HAP-1 (cell line): Measurements from ENCODE around the gene TRIM51G.
"Not testable (repeated sequence)": the region's sequence is repeated elsewhere in the genome, so short reads cannot be mapped to it uniquely, and the experiment has no call there.

Source experiments
- DNase-seq, 2 experiments: peaks; one replicate each; pipeline ENCODE4 v3.0.0-alpha.2; 2016 to 2020; ENCODE audit warnings: low spot score in 2 of 2
- H3K27me3 ChIP-seq: fragments of 250-450 bp; sonication (Bioruptor Pico); 2 replicates; pipeline ENCODE4 v1.5.1; 2020; ENCODE audit warnings: low read depth, mild to moderate bottlenecking, moderate library complexity
- H3K36me3 ChIP-seq: fragments of 250-450 bp; sonication (Bioruptor Pico); replicated peaks from 2 replicates; pipeline ENCODE4 v1.5.1; 2020; ENCODE audit warnings: mild to moderate bottlenecking
- H3K4me1 ChIP-seq: fragments of 250-450 bp; sonication (Bioruptor Pico); 2 replicates; pipeline ENCODE4 v1.5.1; 2020; ENCODE audit warnings: mild to moderate bottlenecking
- H3K4me3 ChIP-seq: fragments of 250-450 bp; sonication (Bioruptor Pico); 2 replicates; pipeline ENCODE4 v1.5.1; 2020; ENCODE audit warnings: mild to moderate bottlenecking, moderate library complexity
- H3K9me3 ChIP-seq: fragments of 250-450 bp; sonication (Bioruptor Pico); 2 replicates; pipeline ENCODE4 v1.5.1; 2020; ENCODE audit warnings: mild to moderate bottlenecking, moderate library complexity
- in situ Hi-C: fragments of 300-500 bp; cut with MboI; formaldehyde crosslinking; loops from 3 replicates; pipeline ENCODE4 v1.14.3; 2020; ENCODE audit warnings: low sequenced_read_pairs, inconsistent platforms, mixed read lengths

The TRIM51G gene, protein sequence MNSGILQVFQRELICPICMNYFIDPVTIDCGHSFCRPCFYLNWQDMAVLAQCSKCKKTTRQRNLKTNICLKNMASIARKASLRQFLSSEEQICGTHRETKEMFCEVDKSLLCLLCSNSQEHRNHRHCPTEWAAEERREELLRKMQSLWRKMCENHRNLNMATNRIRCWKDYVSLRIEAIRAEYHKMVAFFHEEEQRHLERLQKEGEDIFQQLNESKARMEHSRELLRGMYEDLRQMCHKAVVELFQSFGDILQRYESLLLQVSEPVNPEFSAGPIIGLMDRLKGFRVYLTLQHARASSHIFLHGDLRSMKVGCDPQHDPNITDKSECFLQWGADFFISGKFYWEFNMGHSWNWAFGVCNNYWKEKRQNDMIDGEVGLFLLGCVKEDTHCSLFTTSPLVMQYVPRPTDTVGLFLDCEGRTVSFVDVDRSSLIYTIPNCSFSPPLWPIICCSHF

DNA sequence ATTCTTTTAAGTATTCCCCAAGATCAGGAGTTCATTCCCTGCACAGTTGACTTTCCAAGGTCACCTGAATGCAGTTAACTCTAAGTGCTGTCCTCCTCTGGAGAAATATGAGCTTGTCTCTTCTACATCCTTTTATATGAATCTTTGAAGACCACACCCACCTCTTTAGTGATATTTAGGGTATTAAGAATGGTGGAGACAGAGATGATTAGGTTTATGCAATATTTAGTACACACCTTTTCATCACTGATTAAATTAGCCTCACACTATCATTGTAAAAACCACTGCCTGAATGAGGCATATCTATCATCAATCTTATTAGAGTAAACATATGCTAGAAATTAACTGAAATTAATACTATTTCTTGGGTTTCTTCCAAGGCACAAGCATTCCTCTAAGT is at the start of gene TRIM51G:
TRIM51G (minus strand) TSS at position 101 of the 400 bp plus-strand sequence. CDS start 2,190 bp downstream, outside the sequence.
- H3K4me3 ChIP-seq, H3K36me3 ChIP-seq, H3K27me3 ChIP-seq, DNase-seq, H3K4me1 ChIP-seq, in situ Hi-C loops, H3K9me3 ChIP-seq: not testable (repeated sequence)

DNA sequence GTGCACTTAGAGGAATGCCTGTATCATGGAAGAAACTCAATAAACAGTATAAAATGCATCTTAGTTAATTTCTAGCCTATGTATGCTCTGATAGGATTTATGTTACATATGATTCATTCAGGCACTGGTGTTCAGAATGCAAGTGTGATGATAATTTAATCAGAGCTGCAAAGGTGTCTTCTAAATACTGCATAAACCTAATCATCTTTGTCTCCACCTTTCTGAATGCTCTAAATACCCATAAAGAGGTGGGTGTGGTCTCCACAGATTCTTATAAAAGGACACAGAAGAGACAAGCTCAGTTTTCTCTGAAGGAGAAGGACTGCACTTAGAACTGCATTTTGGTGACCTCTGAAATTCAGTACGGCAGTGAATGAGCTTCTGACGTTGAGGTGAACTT is 44.8 kb upstream of the TRIM51G start, which contains the start of gene TRIM49B:
TRIM49B (plus strand) TSS at position 301 of the 400 bp plus-strand sequence. CDS start 2,777 bp downstream, outside the sequence.
- H3K4me3 ChIP-seq, H3K27me3 ChIP-seq, H3K9me3 ChIP-seq, H3K4me1 ChIP-seq, H3K36me3 ChIP-seq, in situ Hi-C loops, DNase-seq: not testable (repeated sequence)

DNA sequence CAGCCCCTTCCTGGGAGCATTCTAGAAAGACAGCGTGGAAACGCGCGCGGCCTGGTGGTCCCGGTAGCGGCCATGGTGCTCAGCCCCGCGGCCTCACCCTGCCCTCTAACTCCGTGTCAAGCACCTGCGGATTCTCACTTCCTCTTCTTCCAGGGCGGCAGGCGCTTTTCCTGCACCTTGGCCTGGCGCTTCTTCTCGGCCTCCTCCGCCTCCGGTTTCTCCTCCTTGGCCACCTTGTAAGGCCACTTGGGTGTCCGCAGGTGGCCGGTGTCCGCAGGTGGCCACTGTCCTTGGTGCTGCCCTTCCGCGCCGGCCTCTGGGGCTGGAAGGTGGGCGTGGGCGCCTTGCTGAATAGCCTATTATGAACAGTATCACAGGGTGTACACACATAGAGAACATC is 15.1 kb downstream of the TRIM51G start:
- in situ Hi-C loops, DNase-seq: not testable (repeated sequence)

DNA sequence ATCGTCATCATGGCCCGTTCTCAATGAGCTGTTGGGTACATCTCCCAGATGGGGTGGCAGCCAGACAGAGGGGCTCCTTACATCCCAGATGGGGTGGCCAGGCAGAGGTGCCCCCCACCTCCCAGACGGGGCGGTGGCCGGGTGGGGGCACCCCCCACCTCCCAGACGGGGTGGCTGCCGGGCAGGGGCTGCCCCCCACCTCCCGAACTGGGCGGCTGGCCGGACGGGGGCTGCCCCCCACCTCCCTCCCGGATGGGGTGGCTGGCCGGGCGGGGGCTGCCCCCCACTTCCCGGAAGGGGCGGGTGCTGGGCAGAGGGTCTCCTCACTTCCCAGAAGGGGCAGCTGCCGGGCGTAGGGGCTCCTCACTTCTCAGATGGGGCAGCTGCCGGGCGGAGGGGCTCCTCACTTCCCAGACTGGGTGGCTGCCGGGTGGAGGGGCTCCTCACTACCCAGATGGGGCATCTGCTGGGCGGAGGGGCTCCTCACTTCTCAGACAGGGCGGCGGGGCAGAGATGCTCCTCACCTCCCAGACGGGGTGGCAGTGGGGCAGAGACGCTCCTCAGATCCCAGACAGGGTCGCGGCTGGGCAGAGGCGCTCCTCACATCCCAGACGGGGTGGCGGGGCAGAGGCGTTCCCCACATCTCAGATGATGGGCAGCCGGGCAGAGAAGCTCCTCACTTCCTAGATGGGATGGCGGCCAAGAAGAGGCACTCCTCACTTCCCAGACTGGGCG is 28.2 kb downstream of the TRIM51G start:
- H3K36me3 ChIP-seq, in situ Hi-C loops, H3K4me3 ChIP-seq, H3K9me3 ChIP-seq, H3K27me3 ChIP-seq, DNase-seq, H3K4me1 ChIP-seq: not testable (repeated sequence)

More for the DNA sequence above, 15.1 kb downstream of the TRIM51G start:
- H3K4me1 ChIP-seq, H3K36me3 ChIP-seq, H3K9me3 ChIP-seq, H3K4me3 ChIP-seq, H3K27me3 ChIP-seq: not testable (repeated sequence)

DNA sequence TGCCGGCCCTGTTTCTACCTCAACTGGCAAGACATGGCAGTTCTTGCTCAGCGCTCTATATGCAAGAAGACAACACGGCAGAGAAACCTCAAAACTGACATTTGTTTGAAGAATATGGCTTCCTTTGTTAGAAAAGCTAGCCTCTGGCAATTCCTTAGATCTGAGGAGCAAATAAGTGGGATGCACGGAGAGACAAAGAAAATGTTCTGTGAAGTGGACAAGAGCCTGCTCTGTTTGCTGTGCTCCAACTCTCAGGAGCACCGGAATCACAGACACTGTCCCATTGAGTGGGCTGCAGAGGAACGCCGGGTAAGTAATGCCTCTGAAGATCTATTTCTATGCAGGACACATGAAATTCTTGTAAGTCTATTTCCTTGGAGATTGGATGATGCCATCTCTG is 37.9 kb downstream of the TRIM51G start:
- H3K27me3 ChIP-seq, H3K4me3 ChIP-seq, DNase-seq, in situ Hi-C loops, H3K9me3 ChIP-seq, H3K36me3 ChIP-seq, H3K4me1 ChIP-seq: not testable (repeated sequence)
